Measurements from ENCODE around the gene NCOA3.

Gene NCOA3

GRCh38 chr20:47515843-47516242 lies 14.2 kb downstream of the NCOA3 start:
- DNase-seq (ENCODE audit: insufficient read length, low spot score) (no peak), FAIRE-seq (no peak)
- no peak for TF ChIP-seq CTCF (IDR thresholded peaks at IDR 0.05; ENCODE audit: insufficient read depth, missing control alignments)

- DNase-seq (ENCODE audit: insufficient read length, low spot score): no peak
- no peak for FAIRE-seq
- TF ChIP-seq CTCF (IDR thresholded peaks at IDR 0.05; ENCODE audit: insufficient read depth, missing control alignments): no peak
Measured at GRCh38 chr20:47521059-47521808, 19.5 kb downstream of the NCOA3 start.

- no peak for DNase-seq (ENCODE audit: insufficient read length, low spot score)
- no peak for TF ChIP-seq CTCF (IDR thresholded peaks at IDR 0.05; ENCODE audit: insufficient read depth, missing control alignments)
- no peak for FAIRE-seq
Measured at GRCh38 chr20:47524015-47524784, 22.5 kb downstream of the NCOA3 start.

- TF ChIP-seq CTCF (IDR thresholded peaks at IDR 0.05; ENCODE audit: insufficient read depth, missing control alignments): no peak
- FAIRE-seq (no peak), DNase-seq (ENCODE audit: insufficient read length, low spot score) (no peak)
Measured at GRCh38 chr20:47527004-47527800, 25.5 kb downstream of the NCOA3 start.

GRCh38 chr20:47529840-47530239 lies 28.2 kb downstream of the NCOA3 start:
- FAIRE-seq (no peak), DNase-seq (ENCODE audit: insufficient read length, low spot score) (no peak)
- no peak for TF ChIP-seq CTCF (IDR thresholded peaks at IDR 0.05; ENCODE audit: insufficient read depth, missing control alignments)

GRCh38 chr20:47531458-47531857 lies 29.8 kb downstream of the NCOA3 start:
- FAIRE-seq: no peak
- no peak for TF ChIP-seq CTCF (IDR thresholded peaks at IDR 0.05; ENCODE audit: insufficient read depth, missing control alignments)
- DNase-seq (ENCODE audit: insufficient read length, low spot score): no peak
